Sigmoid colon (tissue), 4 donors: ENCODE results near the gene DSCAM.

ENCODE experiments used
- EP300 ChIP-seq, 4 donors: sonication (generic); formaldehyde crosslinking; IDR thresholded peaks; one replicate each; pipeline ENCODE4 v1.6.1; 2017; ENCODE audit warnings: antibody characterized with exemption in 4 of 4
- POLR2A ChIP-seq, 2 donors: fragments of 450-650 bp; IDR thresholded peaks; one replicate each; pipeline ENCODE4 v1.6.1; 2016; ENCODE audit warnings: antibody characterized with exemption in 2 of 2, mild to moderate bottlenecking in 2 of 2, moderate library complexity in 2 of 2
- POLR2AphosphoS5 ChIP-seq, 4 donors: sonication (generic); formaldehyde crosslinking; IDR thresholded peaks; one replicate each; pipeline ENCODE4 v1.6.1; 2017; ENCODE audit warnings: antibody characterized with exemption in 4 of 4
- TF ChIP-seq, protein P1 (sequence below), 4 experiments: fragments of 450-650 bp in 3 of 4; fragments of 200-600 bp in 1 of 4; IDR thresholded peaks; one replicate each; pipeline ENCODE4 v1.5.1; 2016 to 2019; ENCODE audit warnings: antibody characterized with exemption in 4 of 4, mild to moderate bottlenecking in 3 of 4, moderate library complexity in 2 of 4

DNA sequence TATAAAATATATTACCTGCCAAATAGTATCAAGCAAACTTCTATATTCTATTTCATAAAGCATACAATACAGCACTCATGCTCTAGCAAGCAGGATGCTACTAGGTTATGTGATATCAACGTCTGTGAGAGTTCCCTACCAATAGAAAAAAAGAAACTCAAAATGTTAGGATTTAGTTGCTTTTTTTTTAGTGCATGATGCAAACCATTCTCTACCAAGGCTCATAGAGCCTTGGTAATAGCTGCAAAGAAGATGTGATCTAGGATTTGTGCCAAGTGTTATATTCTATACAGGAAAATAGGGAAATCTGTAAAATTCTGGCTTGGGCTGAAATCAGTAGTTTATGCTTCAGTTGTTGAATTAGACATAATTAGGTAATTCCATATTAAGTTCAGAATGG lies 394.4 kb downstream of the DSCAM start:
- TF ChIP-seq, protein P1, sequence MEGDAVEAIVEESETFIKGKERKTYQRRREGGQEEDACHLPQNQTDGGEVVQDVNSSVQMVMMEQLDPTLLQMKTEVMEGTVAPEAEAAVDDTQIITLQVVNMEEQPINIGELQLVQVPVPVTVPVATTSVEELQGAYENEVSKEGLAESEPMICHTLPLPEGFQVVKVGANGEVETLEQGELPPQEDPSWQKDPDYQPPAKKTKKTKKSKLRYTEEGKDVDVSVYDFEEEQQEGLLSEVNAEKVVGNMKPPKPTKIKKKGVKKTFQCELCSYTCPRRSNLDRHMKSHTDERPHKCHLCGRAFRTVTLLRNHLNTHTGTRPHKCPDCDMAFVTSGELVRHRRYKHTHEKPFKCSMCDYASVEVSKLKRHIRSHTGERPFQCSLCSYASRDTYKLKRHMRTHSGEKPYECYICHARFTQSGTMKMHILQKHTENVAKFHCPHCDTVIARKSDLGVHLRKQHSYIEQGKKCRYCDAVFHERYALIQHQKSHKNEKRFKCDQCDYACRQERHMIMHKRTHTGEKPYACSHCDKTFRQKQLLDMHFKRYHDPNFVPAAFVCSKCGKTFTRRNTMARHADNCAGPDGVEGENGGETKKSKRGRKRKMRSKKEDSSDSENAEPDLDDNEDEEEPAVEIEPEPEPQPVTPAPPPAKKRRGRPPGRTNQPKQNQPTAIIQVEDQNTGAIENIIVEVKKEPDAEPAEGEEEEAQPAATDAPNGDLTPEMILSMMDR (IDR thresholded peaks at IDR 0.05) = no peak
- no peak for TF ChIP-seq POLR2A (IDR thresholded peaks at IDR 0.05)
- TF ChIP-seq POLR2AphosphoS5 (IDR thresholded peaks at IDR 0.05) = no peak
- TF ChIP-seq EP300 (IDR thresholded peaks at IDR 0.05) = no peak
